T1000 (cell line): ENCODE data around the gene SAMM50.

Experiments
- DNase-seq: peaks from one replicate; lab custom pipeline; 2025; ENCODE audit warnings: mixed read lengths; lab: John Stamatoyannopoulos, UW

Gene SAMM50

GRCh38 chr22:43945632-43946383 is 9.4 kb upstream of the SAMM50 start:
- DNase-seq = peak; percentile 16

DNA sequence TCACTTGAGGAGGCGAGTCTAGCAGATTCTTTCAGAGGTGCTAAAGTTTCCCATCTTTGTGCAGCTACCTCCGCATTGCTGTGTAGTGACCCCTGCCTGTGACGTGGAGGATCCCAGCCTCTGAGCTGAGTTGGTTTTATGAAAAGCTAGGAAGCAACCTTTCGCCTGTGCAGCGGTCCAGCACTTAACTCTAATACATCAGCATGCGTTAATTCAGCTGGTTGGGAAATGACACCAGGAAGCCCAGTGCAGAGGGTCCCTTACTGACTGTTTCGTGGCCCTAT is 8.9 kb upstream of the SAMM50 start:
- no peak for DNase-seq

GRCh38 chr22:43948836-43949406 is 6.3 kb upstream of the SAMM50 start:
- no peak for DNase-seq

DNA sequence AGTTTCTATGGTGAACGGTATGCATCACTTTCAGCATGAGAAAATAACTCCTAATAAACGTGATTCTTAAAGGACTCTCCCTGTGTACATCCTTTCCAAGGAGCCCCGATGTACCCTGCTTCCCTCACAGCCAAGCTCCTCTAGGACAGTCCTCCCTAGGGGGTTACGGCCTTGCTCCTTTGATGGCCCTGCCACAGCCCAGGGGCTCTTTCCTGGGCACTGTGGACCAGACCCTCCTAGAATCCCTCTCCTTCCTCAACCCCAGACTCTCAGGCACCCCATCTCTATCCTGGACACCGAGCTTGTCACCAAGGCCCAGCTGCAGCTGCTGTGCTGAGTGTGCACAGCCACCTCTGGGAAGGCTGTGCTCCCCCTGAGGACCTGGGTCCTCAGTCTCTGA is 3.9 kb upstream of the SAMM50 start:
- DNase-seq = no peak

- DNase-seq = no peak
These were observed 3.3 kb upstream of the SAMM50 start for GRCh38 chr22:43951966-43952365.

- DNase-seq = no peak
These were observed 1.1 kb upstream of the SAMM50 start for GRCh38 chr22:43953988-43954785.

- no peak for DNase-seq
These were observed 891 bp downstream of the SAMM50 start for GRCh38 chr22:43955883-43956782.

GRCh38 chr22:43956805-43957463 is 1.7 kb downstream of the SAMM50 start:
- no peak for DNase-seq

DNA sequence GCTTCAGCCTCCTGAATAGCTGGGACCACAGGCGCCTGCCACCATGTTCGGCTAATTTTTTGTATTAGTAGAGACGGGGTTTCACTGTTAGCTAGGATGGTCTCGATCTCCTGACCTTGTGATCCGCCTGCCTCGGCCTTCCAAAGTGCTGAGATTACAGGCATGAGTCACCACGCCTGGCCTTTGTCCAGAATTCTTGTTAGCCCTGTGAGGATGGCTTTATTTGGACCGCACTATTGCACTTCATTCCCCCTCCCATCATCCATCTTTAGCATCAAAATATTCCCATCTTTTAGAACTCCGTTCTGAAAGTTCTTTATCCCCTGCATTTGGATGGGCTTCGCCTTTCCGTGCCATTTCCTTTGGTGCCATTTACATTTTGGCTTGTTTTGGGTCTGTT is 2.6 kb downstream of the SAMM50 start:
- DNase-seq = no peak

DNA sequence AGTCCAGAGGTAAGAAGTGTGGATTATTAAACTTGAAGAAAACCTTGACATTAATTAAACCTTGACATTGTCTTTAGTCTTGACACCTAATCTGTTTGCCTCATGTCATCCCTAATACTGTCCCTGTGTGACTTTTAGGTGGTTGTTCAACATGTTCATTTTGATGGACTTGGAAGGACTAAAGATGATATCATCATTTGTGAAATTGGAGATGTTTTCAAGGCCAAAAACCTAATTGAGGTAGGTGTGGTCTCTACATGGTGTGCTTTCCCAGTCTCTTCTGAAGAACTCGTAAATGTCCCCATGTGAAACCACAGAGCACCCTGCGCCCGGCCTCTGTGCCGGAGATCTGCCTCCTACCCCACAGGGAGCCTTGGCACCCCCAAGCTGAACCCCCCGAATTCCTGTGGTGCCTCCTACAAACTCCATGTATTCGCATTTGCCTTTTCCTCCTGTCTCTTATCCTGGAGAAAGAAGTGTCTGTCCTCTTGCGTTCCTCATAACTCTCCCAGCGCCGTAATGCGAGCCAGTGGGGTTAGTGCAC is 9.1 kb downstream of the SAMM50 start:
- DNase-seq = no peak

- DNase-seq = no peak
These were observed 11.8 kb downstream of the SAMM50 start for GRCh38 chr22:43967069-43967468.

- DNase-seq = no peak
These were observed 13.4 kb downstream of the SAMM50 start for GRCh38 chr22:43968614-43969013.

DNA sequence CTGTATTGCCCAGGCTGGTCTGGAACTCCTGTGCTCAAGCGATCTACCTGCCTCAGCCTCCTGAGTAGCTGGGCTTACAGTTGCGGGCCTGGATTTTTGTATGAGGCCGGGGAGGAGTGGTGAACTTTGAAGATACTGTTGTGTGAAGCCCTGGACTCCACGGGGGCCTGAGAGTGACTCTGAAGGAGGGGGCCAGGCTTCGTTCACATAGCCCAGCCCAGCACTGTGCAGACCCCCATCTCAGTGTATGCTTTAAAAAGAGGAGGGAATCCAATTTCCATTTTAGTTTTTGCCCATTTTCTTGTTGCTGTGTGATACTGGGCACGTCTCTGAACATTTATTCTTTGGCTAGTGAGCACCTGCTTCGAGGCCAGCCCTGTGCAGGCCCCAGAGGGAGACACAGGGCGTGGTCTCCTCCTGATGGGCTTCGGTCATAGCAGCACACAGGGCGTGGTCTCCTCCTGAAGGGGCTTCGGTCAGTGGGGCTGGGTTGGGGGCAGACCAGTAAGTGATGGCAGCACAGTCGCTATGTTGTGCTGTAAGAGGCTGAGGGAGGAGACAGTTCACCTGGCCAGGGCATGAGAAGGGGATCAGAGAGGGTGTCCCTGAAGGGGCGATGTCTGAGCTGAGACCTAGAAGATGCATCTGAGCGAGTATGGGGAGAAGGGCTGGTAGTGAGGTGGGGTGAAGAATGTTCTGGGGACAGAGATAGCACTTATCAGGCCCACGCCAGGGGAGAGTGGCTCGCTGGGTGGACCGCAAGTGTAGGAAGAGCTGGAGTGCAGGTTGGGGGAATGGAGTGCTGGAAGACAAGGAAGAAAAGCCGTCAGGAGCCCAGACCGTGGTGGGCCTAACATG is 14.0 kb downstream of the SAMM50 start:
- DNase-seq = no peak

DNA sequence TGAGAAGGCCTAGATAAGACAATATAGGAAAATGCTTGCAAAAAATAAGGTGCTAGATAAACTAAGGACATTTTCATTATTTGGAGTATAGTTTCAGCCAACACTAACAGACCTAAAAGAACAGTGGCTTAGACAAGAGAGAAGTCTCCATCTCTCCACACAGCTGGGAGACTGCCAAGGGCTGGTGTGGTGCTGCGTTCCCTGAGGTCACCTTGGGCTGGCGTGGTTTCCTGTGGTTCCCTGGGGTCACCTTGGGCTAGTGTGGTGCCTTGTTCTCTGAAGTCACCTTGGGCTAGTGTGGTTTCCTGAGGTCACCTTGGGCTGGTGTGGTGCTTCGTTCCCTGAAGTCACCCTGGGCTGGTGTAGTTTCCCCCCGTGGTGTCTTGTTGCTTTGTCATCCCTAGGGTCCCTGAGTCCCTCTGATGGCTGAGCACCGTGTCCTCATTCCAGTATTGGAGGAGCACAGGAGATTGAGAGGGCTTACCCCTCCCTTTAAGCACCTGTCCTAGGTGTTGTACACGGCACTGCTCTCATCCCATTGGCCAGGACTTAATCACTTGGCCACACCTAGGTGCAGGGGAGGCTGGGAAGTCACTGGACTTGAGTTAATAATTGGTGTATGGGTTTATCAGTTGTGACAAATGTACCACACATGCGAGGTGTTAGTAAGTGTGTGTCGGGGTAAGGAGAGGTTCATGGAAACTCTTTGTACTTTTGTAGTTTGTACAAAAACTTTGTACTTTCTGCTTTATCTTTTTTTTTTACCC is 14.9 kb downstream of the SAMM50 start:
- no peak for DNase-seq

- no peak for DNase-seq
These were observed 15.9 kb downstream of the SAMM50 start for GRCh38 chr22:43971112-43971511.

DNA sequence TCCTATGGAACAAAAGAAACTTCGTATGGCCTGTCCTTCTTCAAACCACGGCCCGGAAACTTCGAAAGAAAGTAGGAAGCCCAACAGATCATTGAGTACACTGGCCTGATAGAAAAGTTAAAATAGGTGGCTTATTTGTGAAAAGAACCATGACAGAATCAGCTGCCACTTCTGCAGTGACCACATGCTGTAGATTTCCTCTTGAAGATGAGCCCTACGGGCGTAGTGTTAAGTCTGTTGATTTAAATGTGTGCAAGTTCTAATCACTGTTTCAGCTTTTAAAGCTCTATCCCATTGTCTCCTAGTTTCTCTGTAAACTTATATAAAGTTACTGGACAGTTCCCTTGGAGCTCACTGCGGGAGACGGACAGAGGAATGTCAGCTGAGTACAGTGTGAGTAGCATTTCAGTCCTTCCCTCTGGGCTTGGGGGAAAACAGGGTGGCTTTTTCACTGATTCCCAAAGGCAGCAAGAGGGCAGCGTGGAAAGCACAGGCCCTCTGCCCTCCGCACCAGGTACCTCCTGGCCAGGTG is 17.8 kb downstream of the SAMM50 start:
- DNase-seq = no peak

- DNase-seq = no peak
These were observed 18.8 kb downstream of the SAMM50 start for GRCh38 chr22:43974028-43974545.

- DNase-seq = no peak
These were observed 19.8 kb downstream of the SAMM50 start for GRCh38 chr22:43975041-43975440.
